Heart right ventricle (tissue), 16 donors: ENCODE data around the gene TDRD6. TPM values are rescaled to one million over a fixed set of nuclear protein-coding genes. Genes with fewer than 3 reads are reported as not detected.
A peak's percentile ranks its signal among the peaks of the same experiment; 100 is the strongest.

ENCODE experiments used
- ATAC-seq, 8 donors: fragments of 200-7000 bp; cut with Tn5 transposase; one replicate each; pipeline ENCODE4 v1.9.1; 2020; ENCODE audit warnings: mild to moderate bottlenecking in 8 of 8, moderate library complexity in 8 of 8, moderate number of reproducible peaks in 1 of 8
- DNase-seq, 2 donors: peaks; one replicate each; pipeline ENCODE4 v3.0.0-alpha.2; 2020
- H3K27ac ChIP-seq, 10 donors: fragments of 200-600 bp; sonication (generic) in 2 of 10; one replicate each; pipeline versions ENCODE4 v1.5.0 to v1.8.0; 2020 to 2022; ENCODE audit warnings: mild to moderate bottlenecking in 3 of 10
- H3K27me3 ChIP-seq, 7 donors: fragments of 200-600 bp; one replicate each; pipeline ENCODE4 v1.8.0; 2021 to 2022; ENCODE audit warnings: mild to moderate bottlenecking in 2 of 7
- H3K36me3 ChIP-seq, 9 donors: fragments of 200-600 bp; sonication (generic) in 1 of 9; one replicate each; pipeline versions ENCODE4 v1.5.0 to v1.8.0; 2020 to 2022; ENCODE audit warnings: mild to moderate bottlenecking in 2 of 9
- H3K4me1 ChIP-seq, 9 donors: fragments of 200-600 bp; sonication (generic) in 1 of 9; one replicate each; pipeline versions ENCODE4 v1.5.0 to v1.8.0; 2020 to 2022; ENCODE audit warnings: mild to moderate bottlenecking in 4 of 9
- H3K4me3 ChIP-seq, 10 donors: fragments of 200-600 bp; sonication (generic) in 2 of 10; one replicate each; pipeline versions ENCODE4 v1.5.0 to v1.8.0; 2020 to 2022; ENCODE audit warnings: mild to moderate bottlenecking in 7 of 10, moderate library complexity in 2 of 10
- H3K9me3 ChIP-seq, 11 donors: fragments of 200-600 bp in 10 of 11; sonication (generic) in 2 of 11; one replicate each; pipeline versions ENCODE4 v1.5.0 to v1.8.0; 2013 to 2022; ENCODE audit warnings: mild to moderate bottlenecking in 2 of 11, control low read depth in 1 of 11, moderate library complexity in 1 of 11
- CTCF ChIP-seq, 9 donors: fragments of 200-600 bp; sonication (generic) in 2 of 9; IDR thresholded peaks; one replicate each; pipeline versions ENCODE4 v1.5.0 to v1.8.0; 2021 to 2022; ENCODE audit warnings: antibody characterized with exemption in 9 of 9, mild to moderate bottlenecking in 5 of 9, moderate library complexity in 1 of 9
- WGBS, 2 donors: extraction: QIAGEN DNeasy Blood & Tissue Kit; methylation state at CpG; one replicate each; pipeline ENCODE4 v1.1.7; 2013; ENCODE audit warnings: inconsistent platforms in 1 of 2; 5-methylcytosine and 5-hydroxymethylcytosine counted together
- intact Hi-C, 10 donors: fragments of 100-400 bp; cut with DNase I; formaldehyde crosslinking; loops; one replicate each; pipeline versions ENCODE4 v1.11.1 to v1.14.2; 2022
- polyA plus RNA-seq, 2 donors: library from polyadenylated mRNA; stranded (reverse); fragments of 200-250 nt; gene quantifications; one replicate each; pipeline ENCODE4 v1.2.3, GENCODE V29; 2013
- total RNA-seq, 10 donors: library from RNA; stranded (reverse); fragmentation: NEBNext Ultra II Directional in 3 of 10; extraction: Animal tissue kit (Norgen Biotek cat#: 25700) in 3 of 10; gene quantifications; one replicate each; pipeline versions ENCODE4 v1.2.1 to v1.2.4, GENCODE V29; 2021 to 2023
- donor health status: Arrhythmogenic right ventricular cardiomyopathy.
- donor health status: ischemic (EF 13 %, LVEDD 7.1; RV severe dilation, severe dysfunction).
- donor health status: healthy with polysubstance abuse.
- donor health status: DM: no; HTN: yes; CAD: no.
- donor health status: DM: no; HTN: no; CAD: no.
- donor health status: ischemic (EF 25% LVEDD 6.9; RV normal size, moderate dysfunction).
- donor health status: ischemic (EF 25% LVEDD 5.7; RV mildly dilated, moderate dysfunction).
- donor health status: healthy.
- donor health status: DM: yes; HTN: yes; CAD: no.
- donor health status: Ischemic cardiomyopathy.
- donor health status: ischemic (EF 35%, LVEDD 5.7; RV mildly dilated, moderate dysfunction).
- donor health status: nonischemic (EF 11% LVEDD 7.7; RV severe dilation, severe dysfunction).
- donor health status: DM: yes; HTN: yes; CAD: no.
- donor health status: PGD.
- donor health status: ischemic (EF 29% LVEDD 5.4; RV normal size, mild dysfunction).
- donor health status: nonischemic (EF 23%, LVEDD 6.1; RV moderate dilation, normal function).

The TDRD6 gene
- total and polyA plus RNA-seq, 12 donors, result 0.10 to 1.4 (median 0.54) TPM

- H3K4me1 ChIP-seq, result no peaks in the 10 kb centered on the region
- WGBS, 2 donors, result 3 to 4% methylated on average over 3 of the region's 3 CpGs
- no peak overlapping the region for H3K27ac ChIP-seq
- H3K9me3 ChIP-seq, result no peaks in the 10 kb centered on the region
- no peak overlapping the region for H3K4me3 ChIP-seq
- DNase-seq, result no peak
- intact Hi-C loops, result loop anchor here in 4 of 10 donors (5.0 to 10.0 kb wide), 2 partner anchors 78 to 80 kb away; no protein-coding TSS in a partner anchor
- TF ChIP-seq CTCF (IDR thresholded peaks at IDR 0.05), result peak in 6 of 9 donors; percentile 16 to 36 (median 32)
- no peaks in the 10 kb centered on the region for H3K27me3 ChIP-seq
- no peaks in the 10 kb centered on the region for H3K36me3 ChIP-seq
- peak in 3 of 8 donors; percentile 47 to 58 (median 57) for ATAC-seq
Observed at GRCh38 chr6:46704562-46704961, 16.9 kb downstream of the TDRD6 start.

- H3K9me3 ChIP-seq, result no peaks in the 10 kb centered on the region
- 93 to 98% methylated on average over 2 of the region's 2 CpGs for WGBS, 2 donors
- H3K36me3 ChIP-seq, result no peaks in the 10 kb centered on the region
- no peak overlapping the region for H3K4me3 ChIP-seq
- no peak for ATAC-seq
- no peak for TF ChIP-seq CTCF (IDR thresholded peaks at IDR 0.05)
- intact Hi-C loops, result loop anchor here in 4 of 10 donors (5.0 to 10.0 kb wide), 2 partner anchors 76 to 78 kb away; no protein-coding TSS in a partner anchor
- H3K27ac ChIP-seq, result no peak overlapping the region
- no peak for DNase-seq
- H3K4me1 ChIP-seq, result peaks cover 0 to 5% (median 0%) of the 10 kb centered on the region in 9 donors
- peaks cover 0 to 4% (median 0%) of the 10 kb centered on the region in 7 donors for H3K27me3 ChIP-seq
Observed at GRCh38 chr6:46706464-46706863, 18.8 kb downstream of the TDRD6 start.

- Histone ChIP-seq H3K27me3 (peaks cover 0 to 4% (median 0%) of the 10 kb centered on the region in 7 donors), H3K4me3 (no peak overlapping the region), H3K36me3 (no peaks in the 10 kb centered on the region), H3K4me1 (peaks cover 0 to 13% (median 0%) of the 10 kb centered on the region in 9 donors), H3K27ac (no peak overlapping the region), H3K9me3 (no peaks in the 10 kb centered on the region)
- intact Hi-C loops, result loop anchor here in 1 of 10 donors (5.0 kb wide), 1 partner anchor 71 kb away; no protein-coding TSS in a partner anchor
- no peak for DNase-seq
- ATAC-seq, result no peak
- 85 to 96% methylated on average over 1 of the region's 1 CpG for WGBS, 2 donors
- no peak for TF ChIP-seq CTCF (IDR thresholded peaks at IDR 0.05)
Observed at GRCh38 chr6:46711491-46711890, 23.8 kb downstream of the TDRD6 start.

GRCh38 chr6:46715141-46715540, 27.5 kb downstream of the TDRD6 start:
- peaks cover 0 to 13% (median 0%) of the 10 kb centered on the region in 9 donors for H3K4me1 ChIP-seq
- H3K27ac ChIP-seq, result peak overlapping the region in 1 of 10 donors; percentile 29
- ATAC-seq, result no peak
- no peak overlapping the region for H3K4me3 ChIP-seq
- H3K36me3 ChIP-seq, result no peaks in the 10 kb centered on the region
- DNase-seq, result no peak
- H3K27me3 ChIP-seq, result peaks cover 0 to 5% (median under 1%) of the 10 kb centered on the region in 7 donors
- no peak for TF ChIP-seq CTCF (IDR thresholded peaks at IDR 0.05)
- H3K9me3 ChIP-seq, result no peaks in the 10 kb centered on the region
- intact Hi-C loops, result no loop called here
